ENCODE data around the gene AOPEP. TPM values are rescaled to one million over a fixed set of nuclear protein-coding genes. Genes with fewer than 3 reads are reported as not detected.

AOPEP gene
- total RNA-seq, 2 experiments from 2014 or later: 9.5 TPM

DNA sequence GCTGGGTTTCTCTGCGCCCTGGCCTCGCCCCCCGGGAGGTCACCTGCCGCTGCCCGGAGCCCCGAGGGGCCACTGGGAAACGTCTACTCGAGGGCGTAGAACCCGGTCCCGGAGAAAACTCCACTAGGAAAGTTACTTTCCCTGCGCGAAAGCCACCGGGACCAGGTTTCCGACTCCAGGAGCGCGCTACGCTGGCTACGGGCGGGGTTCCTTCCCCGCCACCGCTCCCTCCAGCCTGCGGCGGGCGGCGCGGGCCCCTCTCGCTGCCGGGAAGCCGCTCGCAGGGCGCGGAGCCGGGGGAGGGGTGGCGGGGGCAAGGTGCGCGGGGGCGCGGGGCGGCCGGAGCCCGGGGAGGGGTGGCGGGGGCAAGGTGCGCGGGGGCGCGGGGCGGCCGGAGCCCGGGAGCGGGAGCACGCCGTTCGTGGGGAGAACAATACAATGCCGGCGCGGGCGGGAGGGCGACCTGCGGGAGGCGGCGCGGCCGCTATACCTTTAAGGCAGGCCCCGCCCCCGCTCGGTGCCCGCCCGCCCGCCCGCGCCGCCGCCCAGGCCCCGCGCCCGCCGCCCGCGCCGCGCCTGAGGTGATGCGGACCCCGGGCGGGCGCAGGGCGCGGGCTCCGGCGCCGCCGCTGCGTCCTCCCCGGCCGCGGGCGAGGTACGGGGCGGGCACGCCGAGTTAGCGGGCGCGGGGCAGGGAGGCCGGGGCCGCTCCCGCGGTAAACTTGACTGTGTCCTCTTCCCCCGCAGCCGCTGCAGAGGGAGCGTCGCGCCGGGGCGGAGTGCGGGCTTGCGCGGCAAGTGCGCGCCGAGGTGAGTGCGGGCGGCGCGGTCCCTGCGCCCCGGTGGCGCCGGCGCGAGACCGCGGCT lies 278.1 kb downstream of the AOPEP start:
- ATAC-seq (ENCODE audit: low read depth): peak; percentile 75
- peak; percentile 62 for DNase-seq
- peak overlapping the region; percentile 70 for H3K4me3 Mint-ChIP-seq
- H3K9me3 Mint-ChIP-seq: no peaks in the 10 kb centered on the region
- peaks cover 5% of the 10 kb centered on the region for H3K4me1 Mint-ChIP-seq
- peaks cover 49% of the 10 kb centered on the region for H3K27me3 Mint-ChIP-seq
- H3K36me3 Mint-ChIP-seq: no peaks in the 10 kb centered on the region
- no peak overlapping the region for H3K27ac Mint-ChIP-seq
- POLR2A ChIA-PET: no interaction called here

DNA sequence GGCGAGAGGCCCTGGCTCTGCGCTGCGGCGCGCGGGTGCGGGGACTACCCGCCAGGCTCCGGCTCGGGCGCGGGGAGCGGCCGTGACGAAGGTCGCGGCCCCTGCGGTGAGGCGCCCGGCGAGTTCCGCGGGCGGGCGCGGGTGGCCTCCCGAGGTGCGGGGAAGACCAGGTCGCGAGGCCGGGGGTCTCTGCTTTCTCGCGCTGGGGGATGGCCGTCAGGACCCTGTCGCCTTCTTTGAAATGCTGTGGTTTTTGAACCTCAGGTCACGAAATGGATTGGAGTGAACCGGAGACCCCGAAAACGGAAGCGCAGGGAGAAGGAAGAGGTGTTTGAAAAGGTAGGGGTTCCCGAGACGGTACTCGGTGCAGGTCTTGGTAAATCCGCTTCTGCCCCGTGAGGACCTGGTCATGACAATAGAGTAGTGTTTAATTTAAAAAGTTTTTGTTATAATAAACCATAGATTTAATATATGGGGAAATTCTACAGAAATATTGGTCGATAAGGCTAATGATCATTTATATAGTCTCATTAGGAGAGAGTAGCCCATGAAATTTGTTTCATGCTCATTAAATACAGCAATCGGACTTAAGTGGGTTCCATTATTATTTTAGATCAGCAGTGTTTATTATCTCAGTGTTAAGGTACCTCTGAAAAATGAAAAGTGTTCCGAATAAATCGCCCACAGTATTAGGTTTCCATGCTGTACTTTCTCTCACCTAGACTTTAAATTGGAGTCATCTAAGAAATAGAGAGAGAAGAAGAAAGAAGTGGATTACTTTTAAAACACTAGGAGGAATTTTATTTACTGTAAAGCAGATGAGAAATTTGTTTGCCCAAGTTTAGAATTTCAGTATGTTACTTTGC lies 279.0 kb downstream of the AOPEP start:
- no peaks in the 10 kb centered on the region for H3K36me3 Mint-ChIP-seq
- DNase-seq (no peak), ATAC-seq (ENCODE audit: low read depth) (no peak)
- peaks cover 45% of the 10 kb centered on the region for H3K27me3 Mint-ChIP-seq
- no peak overlapping the region for H3K27ac Mint-ChIP-seq
- H3K9me3 Mint-ChIP-seq: no peaks in the 10 kb centered on the region
- POLR2A ChIA-PET: no interaction called here
- peak overlapping the region; percentile 64 for H3K4me3 Mint-ChIP-seq
- peaks cover 5% of the 10 kb centered on the region for H3K4me1 Mint-ChIP-seq

DNA sequence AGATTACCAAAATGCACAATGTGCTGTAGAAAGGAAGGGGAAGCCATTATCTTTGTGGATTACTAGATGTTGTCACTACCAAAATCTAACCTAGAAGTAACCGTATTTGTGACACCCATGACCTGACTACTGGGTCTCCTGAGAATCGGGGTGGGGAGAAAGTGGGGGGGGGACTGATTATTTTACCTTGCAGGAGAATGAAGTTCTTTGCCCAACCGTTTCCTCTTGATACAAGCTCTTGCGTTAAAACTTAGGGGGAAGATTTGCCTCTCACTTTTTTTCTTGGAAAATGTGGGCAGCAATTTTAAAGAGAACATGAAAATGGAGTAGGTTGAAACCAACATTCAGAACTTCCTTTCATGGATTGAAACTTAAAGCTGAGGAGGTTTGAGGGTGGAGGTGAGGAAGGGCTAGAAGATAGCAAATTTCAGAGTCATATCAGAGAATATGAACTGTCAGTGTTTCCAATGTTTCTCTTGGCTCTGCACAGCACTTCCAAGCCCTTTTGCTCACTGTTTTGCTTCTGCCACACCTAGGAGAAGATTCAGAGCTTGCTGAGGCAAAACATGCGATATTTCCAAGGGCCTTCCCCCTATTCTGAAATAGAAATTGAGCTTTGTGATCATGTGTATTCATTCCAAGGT lies 280.8 kb downstream of the AOPEP start:
- Mint-ChIP-seq H3K27ac (no peak overlapping the region), H3K4me1 (peaks cover 5% of the 10 kb centered on the region)

DNA sequence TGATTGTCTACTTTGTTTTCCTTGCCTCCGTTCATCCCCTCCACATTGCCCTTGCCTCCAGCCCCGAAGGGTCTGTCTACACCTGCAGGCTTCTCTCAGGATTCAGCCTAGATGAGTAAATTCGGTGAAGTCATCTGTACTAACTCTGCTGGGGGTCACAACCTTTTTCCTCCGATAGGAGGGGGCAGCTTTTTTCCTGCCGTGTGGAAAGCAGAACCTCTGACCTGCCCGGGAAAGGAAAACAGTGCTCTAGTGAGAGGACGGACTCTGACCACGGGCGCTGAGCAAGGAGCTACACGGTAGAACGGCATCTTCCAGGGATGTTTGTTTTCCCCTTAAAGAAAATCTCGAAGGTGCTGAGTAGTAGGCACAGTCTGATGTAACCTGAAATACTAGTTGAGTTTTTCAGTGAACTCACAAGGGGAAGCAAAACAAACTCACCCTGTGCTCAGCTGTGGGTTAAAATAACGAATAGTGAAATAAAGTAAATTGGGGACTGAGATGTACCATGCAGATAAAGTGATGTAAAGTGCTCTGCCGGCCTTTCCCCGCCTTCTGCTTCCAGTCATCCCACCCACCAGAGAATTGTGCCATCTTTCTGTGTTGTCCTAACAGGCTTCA lies 281.8 kb downstream of the AOPEP start:
- H3K4me1 Mint-ChIP-seq: peaks cover 5% of the 10 kb centered on the region
- no peak for DNase-seq
- no peaks in the 10 kb centered on the region for H3K36me3 Mint-ChIP-seq
- H3K4me3 Mint-ChIP-seq: no peak overlapping the region
- no peak overlapping the region for H3K27ac Mint-ChIP-seq
- no peak for ATAC-seq (ENCODE audit: low read depth)
- peaks cover 25% of the 10 kb centered on the region for H3K27me3 Mint-ChIP-seq
- H3K9me3 Mint-ChIP-seq: no peaks in the 10 kb centered on the region
- POLR2A ChIA-PET: no interaction called here

More for the DNA sequence above, 280.8 kb downstream of the AOPEP start:
- no peaks in the 10 kb centered on the region for H3K36me3 Mint-ChIP-seq
- ATAC-seq (ENCODE audit: low read depth): no peak
- no peak overlapping the region for H3K4me3 Mint-ChIP-seq
- H3K27me3 Mint-ChIP-seq: peaks cover 34% of the 10 kb centered on the region
- POLR2A ChIA-PET: no interaction called here
- DNase-seq: no peak
- no peaks in the 10 kb centered on the region for H3K9me3 Mint-ChIP-seq

DNA sequence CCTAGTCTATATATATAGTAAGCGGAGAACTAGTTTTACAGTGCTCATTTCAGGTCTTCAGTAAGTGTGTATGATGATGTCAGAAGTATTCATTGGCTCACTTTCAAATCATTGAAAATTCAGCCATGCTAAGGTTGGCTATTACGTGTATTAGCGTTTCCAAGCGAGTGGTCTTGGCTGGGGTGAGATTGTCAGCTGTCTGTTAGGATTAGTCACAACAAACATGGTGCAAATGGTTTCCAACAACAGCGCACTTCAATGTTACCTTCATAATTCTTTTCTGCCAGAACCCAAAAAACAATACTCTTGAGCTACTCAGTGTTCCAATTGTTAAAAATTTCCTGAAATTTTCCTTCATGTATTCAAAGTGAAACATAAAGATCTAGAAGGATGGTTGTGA lies 283.0 kb downstream of the AOPEP start:
- ATAC-seq (ENCODE audit: low read depth): no peak
- Mint-ChIP-seq H3K27me3 (peaks cover 17% of the 10 kb centered on the region), H3K36me3 (no peaks in the 10 kb centered on the region), H3K4me3 (no peak overlapping the region), H3K4me1 (peaks cover 1% of the 10 kb centered on the region), H3K9me3 (no peaks in the 10 kb centered on the region), H3K27ac (no peak overlapping the region)
- POLR2A ChIA-PET: no interaction called here
- DNase-seq: no peak

DNA sequence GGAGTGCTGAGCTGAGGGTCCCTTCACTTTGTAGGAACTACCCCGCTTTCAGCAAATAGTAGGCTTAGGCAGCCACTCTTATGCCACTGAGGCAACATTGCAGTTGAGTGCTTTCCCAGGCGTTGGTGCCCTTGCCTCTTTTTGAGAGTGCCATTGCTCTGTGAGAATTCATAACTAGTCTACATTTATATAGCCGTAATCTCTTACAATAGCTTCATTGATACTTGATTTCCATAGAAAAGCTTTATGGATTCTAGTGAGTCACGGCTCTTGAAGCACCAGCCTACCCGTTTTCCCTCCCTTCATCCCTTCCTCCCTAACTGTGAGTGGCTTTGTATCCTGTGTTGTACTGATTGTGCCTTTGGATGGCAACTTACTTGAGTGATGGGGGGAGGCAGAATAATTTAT lies 283.9 kb downstream of the AOPEP start:
- POLR2A ChIA-PET: no interaction called here
- Mint-ChIP-seq H3K27ac (no peak overlapping the region), H3K27me3 (peaks cover 16% of the 10 kb centered on the region)

DNA sequence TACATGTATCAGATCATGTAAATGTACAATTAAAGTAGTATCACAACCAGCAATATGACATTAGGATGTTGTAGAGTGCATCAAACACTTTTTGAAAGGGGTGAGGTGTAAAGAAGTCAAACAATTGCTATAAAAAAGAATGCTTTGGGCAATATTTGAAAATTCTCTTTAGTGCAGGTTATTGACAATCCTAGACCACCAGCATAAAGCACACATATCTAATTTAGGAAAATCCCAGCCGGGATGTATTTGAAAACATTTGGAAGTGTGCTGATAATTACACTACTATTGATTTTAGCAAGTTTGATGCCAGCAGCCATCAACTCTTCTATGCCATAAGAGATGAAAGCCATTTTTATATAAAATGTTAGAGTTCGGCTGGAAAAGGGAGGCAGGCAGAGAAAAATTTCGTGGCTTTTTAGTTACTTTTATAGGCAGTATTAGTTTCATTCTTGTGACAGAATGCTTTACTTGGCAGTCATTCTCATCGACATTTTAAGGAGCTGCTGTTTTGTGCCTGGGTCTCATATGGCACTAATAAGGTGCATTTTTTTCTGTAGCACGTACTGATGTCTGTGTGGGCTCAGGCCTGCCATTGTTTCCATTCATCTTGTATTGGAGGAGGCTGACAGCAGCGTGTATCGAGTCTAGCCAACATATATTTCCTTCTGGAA lies 285.7 kb downstream of the AOPEP start:
- POLR2A ChIA-PET: no interaction called here
- Mint-ChIP-seq H3K4me3 (no peak overlapping the region), H3K27ac (no peak overlapping the region), H3K4me1 (no peaks in the 10 kb centered on the region), H3K27me3 (peaks cover 4% of the 10 kb centered on the region), H3K36me3 (no peaks in the 10 kb centered on the region), H3K9me3 (no peaks in the 10 kb centered on the region)
- DNase-seq (no peak), ATAC-seq (ENCODE audit: low read depth) (no peak)

More for the DNA sequence above, 283.9 kb downstream of the AOPEP start:
- ATAC-seq (ENCODE audit: low read depth): no peak
- no peak for DNase-seq
- no peaks in the 10 kb centered on the region for H3K36me3 Mint-ChIP-seq
- no peaks in the 10 kb centered on the region for H3K9me3 Mint-ChIP-seq
- H3K4me3 Mint-ChIP-seq: no peak overlapping the region
- H3K4me1 Mint-ChIP-seq: no peaks in the 10 kb centered on the region

DNA sequence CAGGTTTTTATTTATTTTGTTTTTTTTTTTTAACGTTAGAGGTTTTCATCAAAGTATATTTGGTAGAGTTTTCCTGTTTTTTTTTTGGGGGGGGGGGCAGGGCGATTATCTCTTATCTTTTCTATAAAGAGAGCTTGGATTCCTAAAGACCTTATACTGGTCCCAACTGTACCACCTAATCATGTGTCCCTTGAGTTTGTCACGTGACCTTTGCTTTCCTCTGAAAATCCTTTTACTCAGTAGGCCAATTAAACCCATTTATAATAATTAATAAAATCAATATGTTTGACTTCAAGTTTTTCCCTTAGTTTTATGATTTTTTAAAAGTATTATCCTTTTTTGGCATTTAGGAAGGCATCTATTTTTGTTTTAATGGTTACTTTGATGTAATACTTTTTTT lies 286.4 kb downstream of the AOPEP start:
- H3K27me3 Mint-ChIP-seq: peaks cover 4% of the 10 kb centered on the region
- H3K4me3 Mint-ChIP-seq: no peak overlapping the region
- H3K4me1 Mint-ChIP-seq: no peaks in the 10 kb centered on the region
- H3K27ac Mint-ChIP-seq: no peak overlapping the region
- no peaks in the 10 kb centered on the region for H3K36me3 Mint-ChIP-seq
- no peak for DNase-seq
- H3K9me3 Mint-ChIP-seq: no peaks in the 10 kb centered on the region
- ATAC-seq (ENCODE audit: low read depth): no peak
- POLR2A ChIA-PET: no interaction called here

DNA sequence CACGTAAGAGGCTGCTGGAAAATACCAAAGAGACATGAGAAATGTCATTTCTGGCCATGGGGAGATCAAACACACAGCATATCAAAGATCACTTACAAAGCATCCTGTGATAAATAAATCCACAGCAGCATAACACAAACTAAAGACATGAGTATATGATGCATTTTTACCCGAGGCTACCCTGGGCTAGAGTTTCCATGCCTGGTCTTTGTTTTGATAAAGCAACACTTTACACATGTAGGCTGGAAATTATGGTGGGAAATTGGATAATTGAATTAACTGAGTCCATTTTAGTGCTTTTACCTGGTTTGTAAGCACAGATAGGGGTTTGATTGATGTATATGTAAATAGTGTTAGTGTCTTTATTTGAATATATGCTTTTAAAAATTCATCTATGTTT lies 288.4 kb downstream of the AOPEP start:
- Mint-ChIP-seq H3K4me1 (peaks cover 5% of the 10 kb centered on the region), H3K36me3 (no peaks in the 10 kb centered on the region), H3K4me3 (no peak overlapping the region), H3K9me3 (no peaks in the 10 kb centered on the region), H3K27ac (no peak overlapping the region), H3K27me3 (no peaks in the 10 kb centered on the region)
- ATAC-seq (ENCODE audit: low read depth) (no peak), DNase-seq (no peak)
- POLR2A ChIA-PET: no interaction called here

DNA sequence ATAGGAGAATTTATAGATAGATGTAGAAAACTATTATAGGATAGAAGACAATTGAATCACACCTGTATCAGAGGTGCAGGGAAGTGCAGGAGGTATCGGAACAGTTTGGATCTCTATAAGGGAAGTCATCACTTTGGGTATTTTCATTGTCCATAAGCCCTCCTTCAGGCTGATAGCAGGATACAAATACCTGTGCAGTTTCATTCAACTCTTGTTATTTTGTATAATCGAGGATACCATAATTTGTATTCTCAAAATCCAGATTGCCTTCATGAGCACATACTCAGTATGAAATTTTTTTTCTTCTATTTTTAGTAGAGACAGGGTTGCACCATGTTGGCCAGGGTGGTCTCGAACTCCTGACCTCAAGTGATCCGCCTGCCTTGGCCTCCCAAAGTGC lies 289.1 kb downstream of the AOPEP start:
- no peak overlapping the region for H3K4me3 Mint-ChIP-seq
- no peaks in the 10 kb centered on the region for H3K27me3 Mint-ChIP-seq
- POLR2A ChIA-PET: no interaction called here
- ATAC-seq (ENCODE audit: low read depth): no peak
- H3K9me3 Mint-ChIP-seq: no peaks in the 10 kb centered on the region
- peaks cover 5% of the 10 kb centered on the region for H3K4me1 Mint-ChIP-seq
- no peaks in the 10 kb centered on the region for H3K36me3 Mint-ChIP-seq
- no peak overlapping the region for H3K27ac Mint-ChIP-seq
- DNase-seq: no peak

DNA sequence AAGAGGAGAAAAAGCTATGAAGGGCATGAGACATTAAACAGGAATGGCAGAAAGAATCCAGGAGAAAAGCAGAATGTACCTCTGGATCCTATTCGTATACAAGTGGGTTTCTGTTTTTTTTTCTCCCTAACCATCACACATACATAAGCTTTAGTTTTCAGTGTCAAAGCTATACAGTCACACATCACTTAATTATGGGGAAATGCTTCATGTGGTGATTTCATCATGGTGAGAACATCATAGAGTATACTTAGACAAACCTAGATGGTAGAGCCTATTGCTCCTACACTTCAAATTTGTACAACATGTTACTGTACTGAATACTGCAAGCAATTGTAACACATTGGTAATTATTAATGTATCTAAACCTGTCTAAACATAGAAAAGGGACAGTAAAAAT lies 290.6 kb downstream of the AOPEP start:
- H3K27me3 Mint-ChIP-seq: no peaks in the 10 kb centered on the region
- no peak for ATAC-seq (ENCODE audit: low read depth)

DNA sequence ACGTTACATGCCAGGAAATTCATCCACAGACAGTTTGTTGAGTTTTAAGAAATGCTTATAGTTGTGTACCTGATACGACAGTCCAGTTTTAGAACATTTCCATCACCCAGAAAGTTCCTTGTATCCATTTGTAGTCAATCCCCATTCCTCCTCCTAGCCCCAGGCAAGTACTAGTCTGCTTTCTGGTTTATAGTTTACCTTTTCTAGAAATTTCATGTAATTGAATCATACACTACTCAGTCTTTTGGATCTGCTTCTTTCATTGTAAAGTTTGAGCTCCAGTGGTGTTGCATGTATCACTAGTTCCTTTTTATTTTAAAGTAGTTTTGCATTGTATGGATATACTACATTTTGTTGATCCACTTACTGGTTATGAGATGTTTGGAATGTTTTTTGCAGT lies 291.2 kb downstream of the AOPEP start:
- no peak overlapping the region for H3K27ac Mint-ChIP-seq
- no peaks in the 10 kb centered on the region for H3K27me3 Mint-ChIP-seq
- no peaks in the 10 kb centered on the region for H3K9me3 Mint-ChIP-seq
- H3K4me3 Mint-ChIP-seq: no peak overlapping the region
- peaks cover 5% of the 10 kb centered on the region for H3K4me1 Mint-ChIP-seq
- POLR2A ChIA-PET: no interaction called here
- DNase-seq (no peak), ATAC-seq (ENCODE audit: low read depth) (no peak)
- no peaks in the 10 kb centered on the region for H3K36me3 Mint-ChIP-seq

More for the DNA sequence above, 290.6 kb downstream of the AOPEP start:
- no peak for DNase-seq
- H3K9me3 Mint-ChIP-seq: no peaks in the 10 kb centered on the region
- peaks cover 5% of the 10 kb centered on the region for H3K4me1 Mint-ChIP-seq
- no peak overlapping the region for H3K27ac Mint-ChIP-seq
- H3K36me3 Mint-ChIP-seq: no peaks in the 10 kb centered on the region
- POLR2A ChIA-PET: no interaction called here
- H3K4me3 Mint-ChIP-seq: no peak overlapping the region
